ENCODE data around the gene TIFAB. TPM values are rescaled to one million over a fixed set of nuclear protein-coding genes. Genes with fewer than 3 reads are reported as not detected.

TIFAB gene
- not detected in 2 replicates for total RNA-seq

GRCh38 chr5:135452321-135453030 is at the start of gene TIFAB:
TIFAB (minus strand) TSS chr5:135452351; CDS start chr5:135449939, 2,412 bp downstream.

DNA sequence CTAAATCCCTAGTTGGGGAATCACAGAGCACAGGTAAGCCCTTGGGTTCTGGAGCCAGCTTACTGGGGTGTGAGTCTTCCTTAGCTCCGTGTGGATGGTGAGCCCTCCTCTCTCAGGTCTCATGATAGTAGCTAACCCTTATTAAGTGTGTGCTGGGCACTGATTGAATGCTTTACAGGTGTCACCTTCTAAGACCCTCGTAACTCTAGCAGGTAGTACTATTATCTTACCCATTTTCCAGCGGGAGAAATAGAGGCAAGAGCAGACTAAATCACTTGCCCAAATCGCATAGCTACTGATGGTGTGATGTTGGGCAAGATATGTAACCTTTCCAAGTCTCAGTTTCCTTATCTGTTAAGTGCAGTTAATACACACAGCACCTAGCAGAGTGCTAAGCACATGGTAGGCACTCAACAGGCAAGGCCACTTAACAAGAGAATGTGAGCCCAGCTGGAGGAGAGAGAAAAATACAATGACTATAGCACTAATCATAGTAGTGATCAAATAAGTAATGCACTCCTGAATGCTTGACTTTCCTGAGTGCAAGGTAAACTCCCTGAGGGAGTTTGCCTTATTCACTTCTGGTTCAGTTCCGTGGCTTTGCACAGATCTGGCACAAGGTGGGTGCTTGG is 4.7 kb downstream of the TIFAB start, which contains the start of gene DCANP1:
TSS of gene DCANP1 (minus strand) at position 51 of the 632 bp plus-strand sequence. CDS start 240 bp downstream, outside the sequence.

DNA sequence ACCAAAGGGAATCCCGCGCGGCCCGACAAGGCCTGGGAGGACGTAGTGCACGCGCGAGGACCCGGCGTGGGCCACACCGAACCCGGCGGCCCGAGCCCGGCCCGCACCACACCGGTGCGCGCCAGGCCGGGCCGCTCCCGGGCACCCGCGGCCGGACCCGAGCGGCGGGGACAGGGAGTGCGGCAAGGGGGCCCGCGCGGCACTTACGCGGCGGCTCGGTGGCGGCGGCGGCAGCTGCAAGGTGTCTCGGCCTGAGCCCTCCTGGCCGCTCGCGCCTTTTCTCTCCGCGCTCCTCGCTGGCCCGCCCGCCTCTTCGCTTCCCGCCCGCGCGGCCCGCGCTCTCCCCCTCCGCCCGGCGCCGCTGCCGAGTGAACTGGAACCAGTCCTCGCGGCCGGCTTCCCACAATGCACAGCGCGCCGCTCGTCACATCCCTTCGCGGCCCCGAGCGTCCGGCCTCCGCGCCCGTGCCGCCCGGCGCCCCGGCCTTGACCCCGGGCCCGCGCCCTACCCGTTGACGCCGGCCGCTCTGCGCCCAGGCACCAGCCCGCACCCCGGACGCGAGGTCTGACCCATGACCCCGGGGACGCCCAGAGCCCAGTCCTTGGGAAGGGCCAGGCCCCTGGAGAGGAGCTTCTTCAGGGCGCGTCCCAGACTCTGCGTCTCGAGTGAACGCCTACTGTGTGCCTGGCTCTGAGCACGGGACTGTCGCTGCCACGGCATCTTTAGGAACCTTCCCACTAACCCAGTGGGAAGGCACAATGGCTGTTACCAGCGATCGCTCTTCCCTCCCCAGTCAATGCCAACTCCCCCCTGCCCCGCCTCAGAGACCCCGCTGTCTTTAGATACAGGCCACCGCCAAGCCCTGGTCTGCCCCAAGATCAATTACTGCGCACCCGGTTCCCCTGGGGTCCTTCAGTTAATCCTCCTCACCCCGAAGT is 53.0 kb downstream of the TIFAB start, which contains the start of gene MACROH2A1:
TSS of gene MACROH2A1 (minus strand) at position 377 of the 939 bp plus-strand sequence. CDS start 10,138 bp downstream, outside the sequence.

Other genes starting within 250 kb of the TIFAB start
- 173 and 210 TPM in 2 replicates for gene MACROH2A1, start 53.1 kb downstream of the TIFAB start, total RNA-seq
- gene DCANP1, start 5.0 kb downstream of the TIFAB start, total RNA-seq = not detected in 2 replicates
- gene NEUROG1, start 83.6 kb upstream of the TIFAB start, total RNA-seq = not detected in 2 replicates
- gene CXCL14, start 126.6 kb upstream of the TIFAB start, total RNA-seq = 0.29 TPM in 1 of 2 replicates, not detected in the other